Liver (tissue), 3 donors: Measurements from ENCODE around the gene FADS2.

ENCODE experiments used
- RAD21 ChIP-seq, 2 donors: IDR thresholded peaks; 2 replicates each; pipeline ENCODE4 v1.6.1; 2016; ENCODE audit warnings: antibody characterized with exemption in 2 of 2, mild to moderate bottlenecking in 2 of 2
- YY1 ChIP-seq: IDR thresholded peaks from 2 replicates; pipeline ENCODE4 v1.6.1; 2016; ENCODE audit warnings: antibody characterized with exemption, mild to moderate bottlenecking
- TF ChIP-seq, protein P1 (sequence below): IDR thresholded peaks from 2 replicates; pipeline ENCODE4 v1.6.1; 2016; ENCODE audit warnings: antibody characterized with exemption
- TF ChIP-seq, protein P2 (sequence below): fragments of 150-350 bp; IDR thresholded peaks from 2 replicates; pipeline ENCODE4 v1.5.1; 2017; ENCODE audit warnings: improper control_type of control experiment, low read depth, low read length; ENCODE audit not compliant: missing input control
- donor health status: healthy.
- donor health status: healthy.

- TF ChIP-seq, protein P1, sequence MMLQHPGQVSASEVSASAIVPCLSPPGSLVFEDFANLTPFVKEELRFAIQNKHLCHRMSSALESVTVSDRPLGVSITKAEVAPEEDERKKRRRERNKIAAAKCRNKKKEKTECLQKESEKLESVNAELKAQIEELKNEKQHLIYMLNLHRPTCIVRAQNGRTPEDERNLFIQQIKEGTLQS: no peak
- TF ChIP-seq, protein P2, sequence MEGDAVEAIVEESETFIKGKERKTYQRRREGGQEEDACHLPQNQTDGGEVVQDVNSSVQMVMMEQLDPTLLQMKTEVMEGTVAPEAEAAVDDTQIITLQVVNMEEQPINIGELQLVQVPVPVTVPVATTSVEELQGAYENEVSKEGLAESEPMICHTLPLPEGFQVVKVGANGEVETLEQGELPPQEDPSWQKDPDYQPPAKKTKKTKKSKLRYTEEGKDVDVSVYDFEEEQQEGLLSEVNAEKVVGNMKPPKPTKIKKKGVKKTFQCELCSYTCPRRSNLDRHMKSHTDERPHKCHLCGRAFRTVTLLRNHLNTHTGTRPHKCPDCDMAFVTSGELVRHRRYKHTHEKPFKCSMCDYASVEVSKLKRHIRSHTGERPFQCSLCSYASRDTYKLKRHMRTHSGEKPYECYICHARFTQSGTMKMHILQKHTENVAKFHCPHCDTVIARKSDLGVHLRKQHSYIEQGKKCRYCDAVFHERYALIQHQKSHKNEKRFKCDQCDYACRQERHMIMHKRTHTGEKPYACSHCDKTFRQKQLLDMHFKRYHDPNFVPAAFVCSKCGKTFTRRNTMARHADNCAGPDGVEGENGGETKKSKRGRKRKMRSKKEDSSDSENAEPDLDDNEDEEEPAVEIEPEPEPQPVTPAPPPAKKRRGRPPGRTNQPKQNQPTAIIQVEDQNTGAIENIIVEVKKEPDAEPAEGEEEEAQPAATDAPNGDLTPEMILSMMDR: no peak
- TF ChIP-seq RAD21 (IDR thresholded peaks at IDR 0.05) (no peak), YY1 (no peak)
These were observed 14.4 kb downstream of the FADS2 start for GRCh38 chr11:61842528-61842820.
